Measurements from ENCODE around the gene LRP1. TPM values are rescaled to one million over a fixed set of nuclear protein-coding genes. Genes with fewer than 3 reads are reported as not detected.
A peak's percentile ranks its signal among the peaks of the same experiment; 100 is the strongest.

The LRP1 gene
- total RNA-seq, 1 donor from 2014 or later, result 24.7 TPM

DNA sequence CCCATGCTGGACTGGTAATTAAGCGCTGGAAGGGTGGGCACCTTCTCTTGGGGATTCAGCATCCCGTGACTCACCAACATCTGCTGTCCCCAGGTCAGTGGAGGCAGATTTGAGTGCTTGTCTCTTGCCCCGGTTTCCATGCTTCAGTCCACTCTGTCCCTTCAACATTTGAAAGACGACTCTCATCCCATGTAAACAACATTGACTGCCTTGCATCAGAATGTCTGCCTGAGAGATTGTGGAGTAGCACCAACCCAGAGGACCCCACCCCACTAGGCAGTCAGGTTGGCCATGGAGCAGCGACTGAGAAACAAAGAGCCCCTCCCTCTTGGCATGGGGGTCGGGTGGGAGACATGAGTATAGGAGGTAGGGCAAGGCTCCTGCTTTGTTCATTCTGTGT, 127.6 kb downstream of the LRP1 start:
- no peaks in the 10 kb centered on the region for H3K27me3 Mint-ChIP-seq (ENCODE audit: unreplicated experiment)
- peaks cover 15% of the 10 kb centered on the region for H3K36me3 Mint-ChIP-seq (ENCODE audit: low read depth, unreplicated experiment)
- no peak for TF ChIP-seq CTCF (IDR thresholded peaks at IDR 0.05; ENCODE audit: unreplicated experiment)
- H3K9me3 Mint-ChIP-seq (ENCODE audit: unreplicated experiment), result no peaks in the 10 kb centered on the region
- DNase-seq (ENCODE audit: low spot score), result no peak
- H3K4me3 Mint-ChIP-seq (ENCODE audit: unreplicated experiment), result peak overlapping the region; percentile 27
- H3K27ac Mint-ChIP-seq (ENCODE audit: unreplicated experiment), result no peak overlapping the region
- peaks cover 17% of the 10 kb centered on the region for H3K4me1 Mint-ChIP-seq (ENCODE audit: unreplicated experiment)

DNA sequence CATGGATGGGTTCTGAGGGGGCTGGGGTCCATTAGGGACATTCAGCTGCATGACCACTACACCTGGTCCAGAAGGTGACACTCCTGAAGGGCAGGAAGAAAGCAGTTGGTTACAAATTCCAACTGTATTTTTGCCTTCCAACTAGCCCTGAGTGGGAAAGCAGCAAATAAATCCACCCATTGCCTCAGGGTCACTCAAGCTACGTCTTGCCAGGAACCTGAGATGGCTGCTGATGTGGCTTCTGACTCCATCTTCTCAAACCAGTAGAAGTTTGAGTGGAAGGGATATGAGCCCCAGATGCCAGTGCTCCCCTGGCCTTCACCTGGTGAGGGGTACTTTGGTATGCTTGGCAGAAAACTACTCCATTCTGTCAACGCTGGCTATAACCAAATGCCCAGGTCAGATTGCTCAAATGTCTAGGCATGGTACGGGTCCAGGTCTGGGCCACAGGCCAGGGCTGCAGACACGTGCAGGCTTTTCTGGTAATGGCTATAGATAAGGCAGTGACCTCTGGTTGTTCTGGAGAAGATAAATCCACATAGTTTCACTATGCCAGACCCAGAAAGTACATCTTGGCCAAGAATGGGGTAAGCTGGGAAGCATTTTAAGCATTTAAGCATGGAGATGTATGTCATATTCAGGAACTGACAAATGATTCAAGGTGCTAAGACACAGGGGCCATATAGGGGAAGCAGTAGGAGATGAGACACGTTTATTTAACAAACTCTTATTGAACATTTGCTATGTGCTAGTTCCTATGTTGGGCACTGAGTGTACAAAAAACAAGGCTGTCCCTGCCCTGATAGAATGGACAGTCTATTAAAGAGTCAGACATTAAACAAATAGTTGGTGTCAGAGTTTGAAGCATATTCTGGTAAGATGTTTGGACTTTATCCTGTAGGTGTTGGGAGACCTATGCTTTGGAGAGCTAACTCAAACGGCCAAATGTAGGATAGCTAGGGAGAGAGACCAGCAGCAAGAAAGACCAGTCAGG, 131.0 kb downstream of the LRP1 start:
- H3K9me3 Mint-ChIP-seq (ENCODE audit: unreplicated experiment), result no peaks in the 10 kb centered on the region
- H3K36me3 Mint-ChIP-seq (ENCODE audit: low read depth, unreplicated experiment), result peaks cover 15% of the 10 kb centered on the region
- DNase-seq (ENCODE audit: low spot score), result no peak
- H3K4me1 Mint-ChIP-seq (ENCODE audit: unreplicated experiment), result peaks cover 19% of the 10 kb centered on the region
- no peak overlapping the region for H3K4me3 Mint-ChIP-seq (ENCODE audit: unreplicated experiment)
- no peak for TF ChIP-seq CTCF (IDR thresholded peaks at IDR 0.05; ENCODE audit: unreplicated experiment)
- no peaks in the 10 kb centered on the region for H3K27me3 Mint-ChIP-seq (ENCODE audit: unreplicated experiment)
- no peak overlapping the region for H3K27ac Mint-ChIP-seq (ENCODE audit: unreplicated experiment)

- peaks cover 15% of the 10 kb centered on the region for H3K36me3 Mint-ChIP-seq (ENCODE audit: low read depth, unreplicated experiment)
- TF ChIP-seq CTCF (IDR thresholded peaks at IDR 0.05; ENCODE audit: unreplicated experiment), result no peak
- peaks cover 14% of the 10 kb centered on the region for H3K4me1 Mint-ChIP-seq (ENCODE audit: unreplicated experiment)
- DNase-seq (ENCODE audit: low spot score), result no peak
- no peak overlapping the region for H3K27ac Mint-ChIP-seq (ENCODE audit: unreplicated experiment)
- H3K27me3 Mint-ChIP-seq (ENCODE audit: unreplicated experiment), result no peaks in the 10 kb centered on the region
- no peak overlapping the region for H3K4me3 Mint-ChIP-seq (ENCODE audit: unreplicated experiment)
- H3K9me3 Mint-ChIP-seq (ENCODE audit: unreplicated experiment), result no peaks in the 10 kb centered on the region
These were observed 132.1 kb downstream of the LRP1 start for GRCh38 chr12:57260366-57260765.

DNA sequence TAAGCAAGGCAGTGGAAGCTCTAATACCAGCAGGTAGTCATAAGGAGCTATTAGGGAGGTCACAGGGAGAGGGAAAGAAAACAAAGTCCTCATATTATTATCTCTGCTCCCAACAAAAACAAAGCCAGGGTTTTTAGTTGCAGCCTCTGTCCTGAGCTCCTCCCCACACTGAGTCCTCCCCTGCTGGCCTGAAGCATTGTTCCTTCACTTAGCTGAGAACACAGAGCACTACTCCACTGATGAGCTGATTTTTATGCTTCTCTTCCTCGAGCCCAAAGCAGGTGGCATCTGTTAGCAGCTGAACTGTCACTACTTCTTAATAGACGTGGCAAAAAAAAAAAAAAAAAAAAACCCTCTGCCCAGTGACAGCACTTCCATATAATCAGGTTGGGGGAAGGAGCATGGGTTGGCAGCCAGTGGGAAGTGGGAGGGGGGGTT, 133.2 kb downstream of the LRP1 start:
- no peaks in the 10 kb centered on the region for H3K9me3 Mint-ChIP-seq (ENCODE audit: unreplicated experiment)
- H3K4me3 Mint-ChIP-seq (ENCODE audit: unreplicated experiment), result no peak overlapping the region
- H3K4me1 Mint-ChIP-seq (ENCODE audit: unreplicated experiment), result peaks cover 8% of the 10 kb centered on the region
- no peak for TF ChIP-seq CTCF (IDR thresholded peaks at IDR 0.05; ENCODE audit: unreplicated experiment)
- DNase-seq (ENCODE audit: low spot score), result no peak
- H3K36me3 Mint-ChIP-seq (ENCODE audit: low read depth, unreplicated experiment), result peaks cover 9% of the 10 kb centered on the region
- H3K27ac Mint-ChIP-seq (ENCODE audit: unreplicated experiment), result no peak overlapping the region
- no peaks in the 10 kb centered on the region for H3K27me3 Mint-ChIP-seq (ENCODE audit: unreplicated experiment)
